ENCODE measurements around the gene TARS1. TPM values are rescaled to one million over a fixed set of nuclear protein-coding genes. Genes with fewer than 3 reads are reported as not detected.
"Not testable (repeated sequence)": the region's sequence is repeated elsewhere in the genome, so short reads cannot be mapped to it uniquely, and the experiment has no call there.

Gene TARS1
- total RNA-seq, 6 donors from 2014 or later = 28.3 to 111 (median 49.5) TPM

- H3K4me1 ChIP-seq = no peaks in the 10 kb centered on the region
- no peak for TF ChIP-seq POLR2AphosphoS5 (IDR thresholded peaks at IDR 0.05)
- no peak for TF ChIP-seq CTCF (IDR thresholded peaks at IDR 0.05)
- TF ChIP-seq POLR2A (IDR thresholded peaks at IDR 0.05) = no peak
- TF ChIP-seq EP300 (IDR thresholded peaks at IDR 0.05) = no peak
- H3K4me3 ChIP-seq = no peak overlapping the region
- no peak overlapping the region for H3K27ac ChIP-seq
- no peaks in the 10 kb centered on the region for H3K27me3 ChIP-seq
- H3K36me3 ChIP-seq = no peaks in the 10 kb centered on the region
- 77 to 78% methylated on average over 3 of the region's 3 CpGs for WGBS, 2 donors
- no peak for ATAC-seq (ENCODE audit: low FRiP score in 2 of 2)
- no peaks in the 10 kb centered on the region for H3K9me3 ChIP-seq
- no peak for DNase-seq
Observed at GRCh38 chr5:33504570-33504969, 63.8 kb downstream of the TARS1 start.

- TF ChIP-seq EP300 (IDR thresholded peaks at IDR 0.05) (no peak), POLR2A (IDR thresholded peaks at IDR 0.05) (no peak), POLR2AphosphoS5 (IDR thresholded peaks at IDR 0.05) (no peak), CTCF (IDR thresholded peaks at IDR 0.05) (no peak)
- H3K27me3 ChIP-seq = no peaks in the 10 kb centered on the region
- H3K36me3 ChIP-seq = no peaks in the 10 kb centered on the region
- 95 to 97% methylated on average over 4 of the region's 4 CpGs for WGBS, 2 donors
- H3K9me3 ChIP-seq = no peaks in the 10 kb centered on the region
- H3K4me1 ChIP-seq = no peaks in the 10 kb centered on the region
- no peak overlapping the region for H3K4me3 ChIP-seq
- ATAC-seq (ENCODE audit: low FRiP score in 2 of 2) = no peak
- no peak for DNase-seq
- no peak overlapping the region for H3K27ac ChIP-seq
Observed at GRCh38 chr5:33507426-33507825, 66.7 kb downstream of the TARS1 start.

GRCh38 chr5:33509036-33509435, 68.3 kb downstream of the TARS1 start:
- Histone ChIP-seq H3K9me3 (no peaks in the 10 kb centered on the region), H3K27me3 (no peaks in the 10 kb centered on the region), H3K4me1 (no peaks in the 10 kb centered on the region), H3K4me3 (no peak overlapping the region), H3K36me3 (no peaks in the 10 kb centered on the region), H3K27ac (no peak overlapping the region)
- ATAC-seq (ENCODE audit: low FRiP score in 2 of 2) = no peak
- WGBS, 2 donors = 84 to 90% methylated on average over 3 of the region's 3 CpGs
- TF ChIP-seq POLR2AphosphoS5 (IDR thresholded peaks at IDR 0.05) = no peak
- no peak for TF ChIP-seq CTCF (IDR thresholded peaks at IDR 0.05)
- no peak for TF ChIP-seq EP300 (IDR thresholded peaks at IDR 0.05)
- no peak for DNase-seq

GRCh38 chr5:33513462-33514185, 72.9 kb downstream of the TARS1 start:
- no peak overlapping the region for H3K27ac ChIP-seq
- DNase-seq = no peak
- no peaks in the 10 kb centered on the region for H3K4me1 ChIP-seq
- no peaks in the 10 kb centered on the region for H3K9me3 ChIP-seq
- no peak for TF ChIP-seq POLR2A (IDR thresholded peaks at IDR 0.05)
- no peak for TF ChIP-seq EP300 (IDR thresholded peaks at IDR 0.05)
- H3K27me3 ChIP-seq = no peaks in the 10 kb centered on the region
- WGBS, 2 donors = 93 to 97% methylated on average over 3 of the region's 3 CpGs
- H3K4me3 ChIP-seq = no peak overlapping the region
- no peak for ATAC-seq (ENCODE audit: low FRiP score in 2 of 2)
- no peaks in the 10 kb centered on the region for H3K36me3 ChIP-seq

- not testable (repeated sequence) for H3K27me3 ChIP-seq; H3K36me3 ChIP-seq; H3K27ac ChIP-seq; H3K9me3 ChIP-seq; ATAC-seq (ENCODE audit: low FRiP score in 2 of 2); H3K4me3 ChIP-seq; H3K4me1 ChIP-seq
- DNase-seq = peak in 1 of 2 donors; percentile 68
- 96% methylated on average over 28 to 29 of the region's 32 CpGs for WGBS, 2 donors
Observed at GRCh38 chr5:33515366-33515765, 74.6 kb downstream of the TARS1 start.

- no peak for ATAC-seq (ENCODE audit: low FRiP score in 2 of 2)
- H3K4me3 ChIP-seq = no peak overlapping the region
- H3K27me3 ChIP-seq = no peaks in the 10 kb centered on the region
- H3K4me1 ChIP-seq = no peaks in the 10 kb centered on the region
- 75 to 87% methylated on average over 2 of the region's 2 CpGs for WGBS, 2 donors
- TF ChIP-seq POLR2A (IDR thresholded peaks at IDR 0.05) = no peak
- no peak for TF ChIP-seq POLR2AphosphoS5 (IDR thresholded peaks at IDR 0.05)
- no peak for TF ChIP-seq EP300 (IDR thresholded peaks at IDR 0.05)
- TF ChIP-seq CTCF (IDR thresholded peaks at IDR 0.05) = no peak
- no peak overlapping the region for H3K27ac ChIP-seq
- H3K36me3 ChIP-seq = no peaks in the 10 kb centered on the region
- DNase-seq = no peak
- no peaks in the 10 kb centered on the region for H3K9me3 ChIP-seq
Observed at GRCh38 chr5:33516421-33516820, 75.7 kb downstream of the TARS1 start.
